Stimulated activated CD8-positive, alpha-beta memory T cell treated with anti-CD3 and anti-CD28 coated beads, Interleukin-12 subunit alpha, Interleukin-12 subunit beta, amount 100 ng/mL, for 4 hours (primary cell): ENCODE results near the gene SVOPL.

Experiments used
- DNase-seq: peaks from one replicate; pipeline ENCODE4 v3.0.0-alpha.2; 2020; ENCODE audit warnings: low read depth

SVOPL gene

DNA sequence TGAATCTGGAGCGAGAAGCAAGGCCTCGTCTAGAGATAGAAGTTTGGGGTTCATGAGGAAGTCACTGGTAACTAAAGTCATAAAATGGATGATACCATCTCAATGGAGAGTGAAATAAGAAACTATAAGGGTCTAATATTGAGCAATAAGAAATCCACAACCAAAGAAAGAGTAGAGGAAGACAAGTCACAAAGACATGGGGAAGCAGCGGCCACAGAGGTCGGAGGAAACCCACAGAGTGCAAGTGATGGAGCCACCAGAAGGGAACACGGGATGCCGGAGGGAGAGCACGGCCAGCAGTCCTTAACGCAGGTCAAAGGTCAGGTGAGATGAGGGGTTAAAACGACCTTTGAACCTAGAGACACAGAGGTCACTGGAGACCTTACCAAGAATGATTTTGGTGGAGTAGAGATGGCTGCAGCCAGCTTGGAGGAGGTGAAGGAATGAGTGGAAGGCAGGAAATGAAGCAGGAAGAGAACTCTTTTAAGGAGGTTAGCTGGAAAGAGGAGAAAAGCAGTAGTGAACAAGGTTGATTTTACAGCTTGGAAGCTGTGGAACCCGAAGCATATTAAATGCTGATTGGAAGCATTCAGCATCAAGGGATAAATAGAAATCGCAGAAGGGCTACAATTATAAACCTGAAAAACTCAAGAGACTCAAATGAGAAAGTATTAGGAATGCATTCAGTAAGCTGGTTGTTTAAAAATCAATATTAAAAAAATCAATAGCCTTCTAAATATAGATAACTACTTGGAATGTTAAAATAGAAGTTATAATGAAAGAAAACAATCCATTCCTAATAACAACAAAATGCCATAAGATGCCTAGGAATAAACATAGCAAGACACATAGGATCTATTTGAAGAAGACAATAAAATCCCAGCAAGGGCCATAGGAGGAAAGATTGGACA, 93.7 kb downstream of the SVOPL start:
- no peak for DNase-seq

DNA sequence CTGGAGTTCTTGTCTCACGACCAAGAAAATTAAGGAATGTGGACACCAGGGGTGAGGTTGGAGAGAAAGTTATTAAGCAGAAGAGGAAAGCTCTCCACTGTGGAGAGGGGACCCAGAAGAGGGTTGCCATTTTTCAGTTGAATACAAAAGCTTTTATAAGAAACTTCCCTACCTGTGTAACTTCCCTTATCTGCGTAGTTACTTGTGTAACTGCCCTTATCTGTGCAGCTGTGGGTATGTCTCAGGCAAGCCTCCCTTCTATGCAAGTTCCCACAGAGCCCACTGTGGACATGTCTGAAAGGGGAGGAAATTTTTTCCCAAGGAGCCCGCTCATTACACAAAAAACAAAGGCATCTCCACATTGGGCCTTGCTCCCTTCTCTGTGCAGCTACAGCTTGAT, 94.9 kb downstream of the SVOPL start:
- no peak for DNase-seq

DNA sequence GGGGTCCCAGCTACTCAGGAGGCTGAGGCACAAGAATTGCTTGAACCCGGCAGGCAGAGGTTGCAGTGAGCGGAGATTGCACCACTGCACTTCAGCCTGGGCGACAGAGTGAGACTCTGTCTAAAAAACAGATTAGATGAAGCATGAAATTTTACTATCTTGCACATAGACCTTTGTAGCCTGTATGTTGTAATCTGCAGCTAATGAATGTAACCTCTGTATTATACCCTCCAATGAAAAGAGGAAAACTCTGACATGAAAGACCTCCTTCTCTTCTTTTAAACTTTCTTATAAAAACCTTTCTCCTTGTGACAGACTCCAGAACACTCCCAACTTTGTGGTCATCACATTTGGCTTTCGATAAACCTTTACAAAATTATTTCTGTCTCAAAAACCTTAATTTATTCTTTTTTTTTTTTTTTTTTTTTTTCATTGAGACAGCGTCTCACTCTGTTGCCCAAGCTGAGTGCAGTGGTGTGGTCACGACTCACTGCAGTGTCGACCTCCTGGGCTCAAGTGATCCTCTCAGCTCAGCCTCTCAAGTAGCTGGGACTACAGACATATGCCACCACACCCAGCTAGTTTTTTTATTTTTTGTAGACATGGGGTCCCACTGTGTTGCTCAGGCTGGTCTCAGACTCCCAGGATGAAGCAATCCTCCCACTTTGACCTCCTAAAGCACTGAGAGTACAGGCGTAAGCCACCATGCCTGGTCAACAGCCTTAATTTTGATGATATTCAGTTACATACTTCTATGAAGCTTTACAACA, 97.4 kb downstream of the SVOPL start:
- no peak for DNase-seq

- DNase-seq: no peak
Measured at GRCh38 chr7:138602451-138602850, 98.7 kb downstream of the SVOPL start.

GRCh38 chr7:138595454-138595853, 105.7 kb downstream of the SVOPL start:
- DNase-seq: no peak

DNA sequence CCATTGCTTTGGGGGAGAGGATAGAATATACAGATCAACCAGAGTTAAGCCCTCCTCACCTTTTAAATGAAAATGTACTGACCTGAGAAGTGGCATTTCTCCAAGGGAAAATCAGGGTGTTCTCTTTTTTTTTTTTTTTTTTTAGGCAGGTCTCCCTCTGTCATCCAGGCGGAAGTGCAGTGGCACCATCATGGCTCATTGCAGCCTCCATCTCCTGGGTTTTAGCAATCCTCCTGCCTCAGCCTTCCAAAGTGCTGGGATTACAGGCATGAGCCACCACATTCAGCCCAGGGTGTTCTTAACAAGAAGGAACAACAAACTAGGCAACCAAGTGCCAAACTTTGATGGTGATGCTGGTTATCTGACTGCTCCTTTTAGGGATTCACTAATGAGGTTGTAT, 111.0 kb downstream of the SVOPL start:
- no peak for DNase-seq

GRCh38 chr7:138588986-138589385, 112.2 kb downstream of the SVOPL start:
- DNase-seq: no peak

GRCh38 chr7:138587485-138587884, 113.7 kb downstream of the SVOPL start:
- DNase-seq: no peak

- no peak for DNase-seq
Measured at GRCh38 chr7:138585283-138585993, 115.7 kb downstream of the SVOPL start.

GRCh38 chr7:138584696-138585095, 116.5 kb downstream of the SVOPL start:
- no peak for DNase-seq

DNA sequence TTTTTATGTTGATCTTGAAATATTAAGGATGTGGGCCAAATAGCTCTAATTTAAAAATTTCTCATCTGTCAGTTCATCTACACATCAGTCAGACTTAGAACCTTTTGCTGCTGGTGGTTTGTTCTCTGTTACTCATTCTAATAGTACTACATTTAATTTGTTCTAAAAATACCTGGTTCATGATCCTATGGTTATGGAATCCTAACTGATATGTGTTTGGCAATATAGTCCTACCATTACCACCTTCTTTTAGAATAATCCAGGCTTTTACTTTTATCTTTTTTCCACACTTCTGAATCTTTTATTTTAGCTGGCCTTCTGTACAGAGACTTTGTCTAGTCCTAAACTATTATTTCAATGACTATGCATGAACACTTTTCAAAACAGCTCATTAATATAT, 116.9 kb downstream of the SVOPL start:
- no peak for DNase-seq

GRCh38 chr7:138581065-138581464, 120.1 kb downstream of the SVOPL start:
- DNase-seq: no peak

DNA sequence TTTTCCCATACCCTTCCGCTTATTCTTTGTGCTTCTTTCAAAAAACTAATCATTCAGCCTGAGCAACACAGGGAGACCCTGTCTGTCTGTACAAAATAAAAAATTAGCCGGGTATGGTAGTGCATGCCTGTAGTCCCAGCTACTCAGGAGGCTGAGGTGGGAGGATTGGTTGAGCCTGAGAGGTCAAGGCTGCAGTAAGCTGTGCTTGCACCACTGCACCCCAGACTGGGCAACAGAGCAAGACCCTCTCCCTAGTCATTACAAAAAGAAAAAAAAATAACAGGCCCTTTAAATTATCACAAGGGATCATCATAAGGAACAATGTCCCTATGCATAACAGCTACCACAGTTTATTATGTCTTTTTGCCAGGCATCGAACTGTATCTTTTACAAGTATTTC, 121.5 kb downstream of the SVOPL start:
- DNase-seq: no peak

DNA sequence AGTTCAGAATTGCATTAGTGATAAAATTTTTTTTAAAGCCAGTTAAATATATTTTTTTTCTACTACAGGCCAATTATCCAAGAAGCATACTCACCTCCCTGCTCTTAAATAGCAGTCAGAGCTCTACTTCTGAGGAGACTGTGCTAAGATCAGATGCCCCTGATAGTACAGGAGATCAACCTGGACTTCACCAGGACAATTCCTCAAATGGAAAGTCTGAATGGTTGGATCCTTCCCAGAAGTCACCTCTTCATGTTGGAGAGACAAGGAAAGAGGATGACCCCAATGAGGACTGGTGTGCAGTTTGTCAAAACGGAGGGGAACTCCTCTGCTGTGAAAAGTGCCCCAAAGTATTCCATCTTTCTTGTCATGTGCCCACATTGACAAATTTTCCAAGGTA, 122.0 kb downstream of the SVOPL start:
- no peak for DNase-seq

GRCh38 chr7:138575897-138576428, 125.2 kb downstream of the SVOPL start:
- DNase-seq: no peak

DNA sequence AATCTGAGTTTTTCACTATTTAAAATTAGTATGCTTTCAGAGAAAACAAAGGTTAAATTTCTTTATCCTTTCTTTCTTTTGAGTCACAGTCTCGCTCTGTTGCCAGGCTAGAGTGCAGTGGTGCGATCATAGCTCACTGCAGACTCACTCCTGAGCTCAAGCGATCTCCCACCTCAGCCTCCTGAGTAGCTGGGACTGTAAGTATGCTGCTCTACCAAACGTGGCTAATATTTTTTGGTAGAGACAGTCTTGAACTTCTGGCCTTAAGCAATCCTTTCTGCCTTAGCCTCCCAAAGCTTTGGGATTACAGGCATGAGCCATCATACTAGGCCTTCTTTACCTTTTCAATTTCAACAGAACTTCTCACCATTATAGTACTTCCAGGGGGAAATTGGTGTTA, 127.4 kb downstream of the SVOPL start:
- DNase-seq: no peak

DNA sequence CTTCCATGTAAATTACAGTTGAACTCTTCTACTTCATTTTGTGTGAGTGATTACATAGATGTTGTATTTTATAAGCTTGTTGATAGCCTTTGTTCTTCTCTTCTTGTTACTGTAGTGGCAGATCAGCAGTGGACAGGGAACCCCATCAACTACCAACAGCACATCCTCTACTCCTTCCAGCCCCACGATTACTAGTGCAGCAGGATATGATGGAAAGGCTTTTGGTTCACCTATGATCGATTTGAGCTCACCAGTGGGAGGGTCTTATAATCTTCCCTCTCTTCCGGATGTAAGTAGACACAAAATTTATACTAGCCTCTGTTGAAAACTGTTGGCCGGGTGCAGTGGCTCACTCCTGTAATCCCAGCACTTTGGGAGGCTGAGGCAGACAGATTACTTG, 130.4 kb downstream of the SVOPL start:
- no peak for DNase-seq

GRCh38 chr7:138569418-138569817, 131.7 kb downstream of the SVOPL start:
- no peak for DNase-seq

GRCh38 chr7:138568655-138569054, 132.5 kb downstream of the SVOPL start:
- DNase-seq: no peak

GRCh38 chr7:138565451-138566114, 135.6 kb downstream of the SVOPL start:
- DNase-seq: no peak

DNA sequence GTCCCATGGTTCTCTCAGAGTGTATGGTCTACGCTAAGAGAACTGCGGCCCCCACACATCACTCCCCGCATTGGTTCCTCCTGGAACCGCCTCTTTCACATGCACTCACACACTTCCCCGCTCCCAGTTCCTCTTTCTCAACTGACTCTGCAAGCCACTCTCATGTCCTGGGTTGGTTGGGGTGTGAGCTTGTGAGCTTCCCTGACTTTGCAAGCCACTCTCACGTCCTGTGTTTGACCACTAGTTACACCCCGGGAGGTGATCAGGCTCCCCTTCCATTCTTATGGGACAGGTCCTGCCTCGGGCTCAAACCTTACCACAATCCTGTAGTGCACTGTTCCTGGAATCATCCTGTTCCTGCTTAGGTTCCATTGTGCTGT, 136.1 kb downstream of the SVOPL start:
- no peak for DNase-seq

DNA sequence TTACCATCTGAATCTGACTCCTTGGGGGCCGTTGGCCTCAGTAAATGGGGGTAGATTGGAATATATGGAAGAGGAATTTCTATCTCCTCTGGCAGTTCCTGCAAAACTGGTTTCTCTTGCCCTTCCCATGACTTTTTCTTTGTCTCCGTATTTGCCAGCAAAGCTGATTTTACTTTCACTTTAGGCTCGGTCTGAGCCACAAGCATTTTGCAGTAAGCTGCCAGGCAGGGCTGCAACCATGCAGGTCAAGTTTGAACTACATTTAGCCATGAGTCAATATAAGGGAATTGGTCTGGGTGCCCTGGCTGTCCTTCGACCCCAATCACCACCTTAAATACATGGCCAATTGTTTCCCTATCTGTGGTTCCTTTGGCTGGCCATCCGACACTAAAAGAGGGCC, 136.8 kb downstream of the SVOPL start:
- DNase-seq: no peak
